ENCODE results near the gene SNX10.

DNA sequence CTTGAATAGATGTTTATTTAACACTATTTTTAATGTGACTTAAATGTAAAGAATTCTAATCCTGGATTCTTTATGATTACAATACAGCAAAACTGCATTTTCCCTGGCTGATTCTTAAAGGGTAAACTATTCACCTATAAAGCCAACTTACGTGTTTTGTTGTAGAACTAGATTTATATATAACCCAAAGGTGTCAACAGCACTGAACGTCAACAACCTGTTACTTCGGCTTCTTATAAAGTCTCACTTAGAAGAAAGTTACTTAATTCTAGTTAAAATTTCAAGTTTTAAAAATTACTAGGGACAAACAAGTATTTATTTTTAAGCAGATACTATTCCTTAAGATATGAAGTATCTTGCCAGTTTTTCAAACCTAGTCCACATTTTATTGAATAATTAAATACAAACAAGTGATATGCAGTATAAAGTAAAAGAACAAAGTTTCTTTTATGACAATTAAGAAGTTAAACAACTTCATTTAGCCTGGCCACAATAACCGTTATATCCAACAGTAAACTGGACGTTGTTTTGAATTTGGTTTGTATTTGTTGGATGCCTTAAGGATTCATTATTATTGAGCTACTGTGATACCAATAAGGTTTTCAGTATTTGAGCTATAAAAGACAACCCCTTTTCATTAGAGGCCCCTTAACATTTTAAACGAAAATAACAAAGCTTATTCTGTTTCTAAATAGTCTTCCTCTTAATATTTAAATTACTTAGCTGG is 83.1 kb downstream of the SNX10 start:
- no peak for TF ChIP-seq CTCF (IDR thresholded peaks at IDR 0.05)
- TF ChIP-seq POLR2A (IDR thresholded peaks at IDR 0.05) = no peak
